Activated naive CD4-positive, alpha-beta T cell treated with anti-CD3 and anti-CD28 coated beads, Interleukin-2, amount 50 U/mL, for 16 hours (primary cell): Measurements from ENCODE around the gene SLC25A23.

Experiments used
- DNase-seq: peaks from one replicate; pipeline ENCODE4 v3.0.0-alpha.2; 2020

The SLC25A23 gene

DNA sequence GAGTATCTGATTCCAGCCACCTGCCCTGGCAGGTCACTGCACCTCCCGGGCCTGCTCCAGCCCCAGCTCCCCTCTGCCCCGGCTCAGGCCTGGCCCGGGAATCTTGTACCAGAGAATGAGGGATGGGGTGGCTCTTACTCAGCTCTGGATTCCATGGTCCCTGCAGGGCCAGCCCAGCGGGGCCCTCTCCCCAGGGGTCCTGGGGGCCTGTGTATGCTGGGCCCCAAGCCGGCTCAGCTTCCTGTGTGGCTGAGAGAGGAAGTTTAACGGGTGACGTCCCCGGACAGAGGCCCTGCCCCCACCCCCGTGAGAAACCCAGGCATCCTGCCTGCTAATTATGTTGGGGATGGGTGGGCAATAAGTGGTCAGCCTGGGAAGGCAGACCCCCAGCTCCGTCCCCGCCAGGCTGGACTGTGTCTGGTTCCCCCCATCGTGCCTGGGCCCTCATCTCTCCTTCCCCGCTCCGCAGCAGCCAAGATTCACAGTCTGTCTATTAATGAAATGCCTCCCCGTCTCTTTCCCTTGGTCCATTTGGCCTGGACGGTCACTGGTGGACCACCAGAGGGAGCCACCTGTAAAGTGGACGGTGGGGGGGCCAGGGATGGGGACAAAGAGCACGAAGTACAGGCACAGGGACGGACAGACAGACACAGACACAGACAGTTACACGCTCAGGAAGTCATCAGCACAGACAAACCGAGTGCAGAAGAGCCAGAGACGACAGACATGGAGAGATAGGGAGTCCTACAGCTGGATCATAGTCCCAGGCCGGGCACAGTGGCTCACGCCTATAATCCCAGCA is 22.1 kb upstream of the SLC25A23 start, which contains the start of gene DENND1C:
Gene DENND1C (minus strand): TSS at position 247 of the 802 bp plus-strand sequence. CDS start 92 bp downstream, at position 155.
- DNase-seq = peak; percentile 69

DNA sequence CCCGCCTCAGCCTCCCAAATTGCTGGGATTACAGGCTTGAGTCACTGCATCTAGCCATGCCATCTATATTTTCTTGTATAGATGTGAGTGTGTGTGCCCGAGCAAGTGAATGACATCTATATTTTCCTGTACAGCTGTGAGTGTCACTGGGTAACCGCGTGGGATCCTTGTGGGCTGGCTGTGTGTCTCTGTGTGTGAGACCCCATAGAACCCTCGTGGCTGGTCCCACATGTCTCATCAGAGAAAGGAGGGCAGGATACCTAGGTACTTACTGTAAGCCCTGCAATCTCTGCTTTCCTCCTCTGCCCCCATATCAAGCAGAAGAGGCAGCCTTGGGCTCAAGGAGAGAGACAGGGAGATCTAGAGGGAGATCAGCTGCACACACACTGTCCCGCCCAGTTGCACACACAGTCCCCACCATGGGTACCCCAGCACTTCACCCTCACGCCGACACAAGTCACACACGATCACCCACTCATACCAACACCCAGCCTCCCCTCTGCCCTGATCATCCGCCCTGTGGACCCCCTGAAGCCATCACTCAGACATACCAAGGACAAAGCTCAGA is 21.3 kb upstream of the SLC25A23 start:
- peak; percentile 28 for DNase-seq

DNA sequence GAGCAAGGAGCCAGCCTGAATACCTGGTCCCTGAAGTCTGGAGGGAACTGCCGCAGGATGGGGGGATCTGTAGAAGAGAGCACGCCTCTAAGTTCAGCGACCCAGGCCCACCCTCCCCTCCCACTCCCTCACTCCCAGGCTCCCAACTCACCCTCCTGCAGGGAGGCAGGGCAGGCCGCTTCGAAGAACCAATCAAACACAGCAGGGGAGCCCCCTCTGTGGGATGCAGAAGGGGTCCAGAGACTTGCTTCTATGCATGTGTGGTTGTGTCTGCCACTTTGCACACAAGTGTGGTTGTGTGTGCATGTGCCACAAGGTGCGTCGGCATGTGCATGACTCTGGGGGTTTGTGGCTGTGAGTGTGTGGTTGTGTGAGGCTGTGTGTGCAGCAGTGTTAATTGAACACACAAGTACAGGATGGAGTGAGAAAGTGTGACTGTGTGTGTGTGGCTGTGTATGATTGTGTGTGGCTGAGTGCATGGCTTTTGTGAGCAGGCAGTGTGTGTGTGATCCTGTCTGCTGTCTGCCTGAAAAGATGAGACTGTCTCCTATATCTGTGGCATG is 20.3 kb upstream of the SLC25A23 start:
- no peak for DNase-seq

- DNase-seq = no peak
Measured at GRCh38 chr19:6478815-6479214, 19.2 kb upstream of the SLC25A23 start.

DNA sequence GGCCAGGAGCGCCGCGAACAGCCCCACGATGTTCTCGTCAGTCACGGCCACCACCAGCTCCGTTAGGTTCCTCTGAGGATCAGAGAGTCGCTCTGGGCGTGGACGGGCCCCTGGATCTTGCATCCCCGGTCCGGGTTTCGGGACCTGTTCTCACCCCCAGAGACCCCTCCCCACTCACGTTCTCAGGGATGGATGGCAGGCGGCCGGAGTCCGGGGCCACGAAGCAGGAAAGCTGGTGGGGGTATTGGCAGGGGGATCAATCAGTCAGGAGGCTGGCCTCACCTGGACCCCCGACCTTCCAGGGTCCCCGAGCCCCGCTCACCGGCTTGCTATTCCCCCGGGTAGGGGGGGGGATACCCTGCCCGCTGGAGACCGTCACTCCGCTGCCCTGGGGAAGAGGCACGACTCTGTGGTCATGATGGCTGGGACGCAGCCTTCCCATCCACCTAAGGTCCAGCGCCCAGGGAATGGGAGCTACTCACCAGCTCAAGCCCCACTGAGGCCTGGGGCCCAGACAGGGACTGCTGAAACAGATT is 17.4 kb upstream of the SLC25A23 start:
- DNase-seq = no peak

- peak; percentile 54 for DNase-seq
Measured at GRCh38 chr19:6476155-6476895, 16.7 kb upstream of the SLC25A23 start.

GRCh38 chr19:6475321-6476108 is 15.9 kb upstream of the SLC25A23 start:
- DNase-seq = no peak

GRCh38 chr19:6473647-6474046 is 14.1 kb upstream of the SLC25A23 start:
- no peak for DNase-seq

- no peak for DNase-seq
Measured at GRCh38 chr19:6472713-6473112, 13.1 kb upstream of the SLC25A23 start.

DNA sequence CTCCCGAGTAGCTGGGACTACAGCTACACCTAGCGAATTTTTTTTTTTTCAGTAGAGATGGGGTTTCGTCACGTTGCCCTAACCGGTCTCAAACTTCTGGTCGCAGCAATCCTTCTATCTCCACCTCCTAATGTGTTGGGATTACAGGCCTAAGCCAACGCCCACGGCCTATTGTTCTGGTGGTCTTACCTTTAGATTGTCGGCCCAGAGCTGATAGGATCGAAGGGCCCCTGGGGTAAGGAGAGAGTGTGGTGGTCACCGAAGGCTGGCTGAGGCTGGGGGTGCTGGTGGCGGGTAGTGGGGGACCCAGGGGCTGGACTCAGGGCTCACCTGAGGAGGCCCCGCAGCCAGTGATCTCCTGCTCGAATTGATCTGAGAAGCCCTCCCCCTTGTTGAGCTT is 11.5 kb upstream of the SLC25A23 start:
- no peak for DNase-seq

GRCh38 chr19:6470173-6470572 is 10.6 kb upstream of the SLC25A23 start:
- DNase-seq = no peak

DNA sequence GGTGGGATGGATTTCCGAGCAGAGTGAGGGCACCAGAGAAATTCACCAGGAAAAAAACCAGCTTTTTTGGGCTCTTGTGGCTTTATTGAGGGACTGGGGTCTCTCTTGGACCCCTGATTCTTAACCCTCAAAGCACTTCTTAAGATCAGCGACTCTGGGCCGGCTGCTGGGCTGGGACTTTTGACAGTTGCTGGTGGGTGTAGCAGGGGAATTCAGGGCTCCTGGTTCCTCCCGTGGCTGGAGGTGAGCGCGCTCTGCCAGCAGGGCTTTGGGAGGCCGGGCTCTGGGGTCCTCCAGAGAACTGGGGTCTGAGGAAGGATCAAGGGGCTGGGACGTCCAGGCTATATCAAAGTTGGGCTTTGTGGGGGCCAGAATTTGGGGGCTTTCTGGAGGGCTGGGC is 7.8 kb upstream of the SLC25A23 start:
- DNase-seq = no peak

DNA sequence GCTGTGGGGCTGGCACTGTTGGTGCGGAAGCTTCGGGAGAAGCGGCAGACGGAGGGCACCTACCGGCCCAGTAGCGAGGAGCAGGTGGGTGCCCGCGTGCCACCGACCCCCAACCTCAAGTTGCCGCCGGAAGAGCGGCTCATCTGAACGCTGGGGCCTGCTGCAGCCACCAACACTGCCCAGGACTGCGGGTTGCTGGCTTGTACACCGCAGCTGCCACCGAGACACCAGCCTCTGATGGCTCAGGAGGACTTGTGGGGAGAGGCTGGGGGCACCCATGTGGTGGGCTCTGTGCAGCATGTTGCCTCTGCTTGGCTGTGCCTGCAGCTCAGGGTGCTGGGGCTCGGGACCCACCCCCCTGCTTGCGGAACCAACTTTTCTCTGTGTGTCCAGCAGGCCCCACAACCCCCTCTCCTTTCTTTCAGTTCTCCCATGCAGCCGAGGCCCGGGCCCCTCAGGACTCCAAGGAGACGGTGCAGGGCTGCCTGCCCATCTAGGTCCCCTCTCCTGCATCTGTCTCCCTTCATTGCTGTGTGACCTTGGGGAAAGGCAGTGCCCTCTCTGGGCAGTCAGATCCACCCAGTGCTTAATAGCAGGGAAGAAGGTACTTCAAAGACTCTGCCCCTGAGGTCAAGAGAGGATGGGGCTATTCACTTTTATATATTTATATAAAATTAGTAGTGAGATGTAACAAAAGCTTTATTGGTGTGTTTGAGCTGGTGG is 7.1 kb upstream of the SLC25A23 start:
- no peak for DNase-seq

- DNase-seq = no peak
Measured at GRCh38 chr19:6465663-6466062, 6.1 kb upstream of the SLC25A23 start.

DNA sequence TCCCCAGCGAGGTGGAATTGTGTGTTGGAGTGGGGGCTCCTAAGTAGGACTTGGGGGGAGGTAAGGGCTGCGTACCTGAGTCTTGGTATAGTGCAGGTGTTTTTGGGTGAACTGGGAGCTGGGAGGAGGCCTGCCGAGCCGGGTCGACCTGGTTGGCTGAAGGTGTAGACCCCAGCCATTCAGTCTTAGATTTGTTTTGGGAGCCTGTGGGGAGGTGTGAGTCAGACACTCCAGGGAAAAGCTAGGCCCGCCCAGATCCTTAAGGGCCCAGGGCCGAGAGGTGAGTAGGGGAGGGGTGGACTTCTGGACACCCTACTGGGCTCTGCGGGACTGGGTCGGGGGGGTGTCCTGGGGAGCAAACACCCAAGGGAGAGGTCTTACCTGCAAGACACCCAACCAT is 5.4 kb upstream of the SLC25A23 start:
- DNase-seq = no peak

GRCh38 chr19:6464070-6464873 is 4.7 kb upstream of the SLC25A23 start, which contains the start of gene CRB3:
Gene CRB3, plus strand, starts transcription at chr19:6464271. Its CDS starts 431 bp downstream, at chr19:6464702.
- peak; percentile 58 for DNase-seq

DNA sequence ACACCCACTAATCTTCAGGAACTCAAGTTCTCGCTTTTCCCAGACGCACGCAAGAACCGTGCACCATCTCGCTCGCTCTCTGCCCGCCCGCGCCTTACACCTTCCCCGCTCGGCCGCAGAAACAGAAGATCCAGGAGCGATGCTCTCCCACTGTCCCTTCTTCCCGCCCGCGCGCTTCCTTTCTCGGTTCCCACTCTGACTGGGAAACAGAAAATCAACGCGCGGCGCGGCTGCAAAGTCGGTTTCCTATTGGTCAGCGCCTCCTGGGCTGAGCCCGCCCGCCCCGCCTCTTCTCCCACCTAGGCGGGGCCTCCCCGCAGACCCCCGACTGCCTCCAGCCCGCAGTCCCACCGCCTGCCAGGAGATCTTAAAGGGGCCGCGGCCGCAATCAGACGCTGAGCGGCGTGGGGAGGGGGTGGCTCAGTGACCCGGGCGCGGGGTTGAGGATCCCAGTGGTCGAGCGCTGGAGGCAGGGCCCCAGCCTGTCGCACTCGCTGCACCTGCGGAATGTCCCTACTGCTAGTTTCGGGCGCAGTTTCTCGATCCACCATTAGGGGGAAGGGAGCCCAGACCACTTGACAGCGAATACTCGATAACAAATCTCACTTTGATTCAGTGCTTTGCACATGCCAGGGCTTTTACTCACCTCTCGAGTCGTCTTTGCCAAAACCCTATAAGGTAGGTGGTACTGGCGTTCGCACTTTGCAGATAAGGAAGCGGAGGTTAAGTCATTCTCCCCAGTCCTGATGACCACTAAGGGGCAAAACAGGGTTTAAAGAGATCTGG is 700 bp upstream of the SLC25A23 start:
- peak; percentile 98 for DNase-seq

GRCh38 chr19:6458695-6459261 is 814 bp downstream of the SLC25A23 start:
- no peak for DNase-seq

DNA sequence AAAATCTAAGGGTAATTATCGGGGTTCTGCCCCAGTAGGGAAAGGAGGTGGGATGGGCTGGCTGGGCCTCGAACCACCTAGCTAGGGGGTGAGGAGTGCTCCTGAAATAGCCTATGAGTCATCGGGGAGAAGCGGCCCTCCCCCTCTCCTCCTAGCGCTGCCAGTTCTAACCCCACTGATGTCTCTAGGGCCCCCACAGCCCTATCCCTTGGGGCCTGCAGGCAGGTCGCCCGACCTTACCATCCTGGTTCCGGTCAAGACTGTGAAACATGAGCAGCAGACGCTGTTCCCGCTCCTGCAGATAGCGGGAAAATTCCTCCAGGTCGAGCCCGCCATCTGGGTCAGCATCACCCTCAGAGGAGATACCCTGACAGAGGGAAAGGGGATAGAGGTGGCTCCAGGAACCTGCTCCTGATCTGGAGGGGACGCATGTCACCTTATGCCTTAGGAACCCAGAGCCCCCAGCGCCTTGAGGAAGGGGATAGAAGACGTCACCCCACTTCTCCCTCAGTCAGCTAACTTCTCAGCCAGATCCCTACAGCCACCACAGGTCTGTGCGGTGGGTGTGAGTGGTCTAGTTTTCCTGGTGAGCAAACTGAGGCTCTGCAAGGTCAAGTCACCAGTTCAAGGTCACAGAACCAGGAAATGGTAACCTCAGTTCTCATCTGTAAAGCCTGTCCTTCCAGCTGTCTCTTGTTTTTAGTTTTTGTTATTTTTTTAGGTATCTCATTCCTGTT is 1.5 kb downstream of the SLC25A23 start:
- DNase-seq = no peak
